Body of pancreas (tissue), 4 donors: ENCODE measurements around the gene RIMKLA.

Experiments used
- CTCF ChIP-seq, 7 experiments: fragments of 450-650 bp in 4 of 7; fragments of 200-600 bp in 3 of 7; sonication (generic) in 3 of 7; IDR thresholded peaks; one replicate each; pipeline ENCODE4 v1.5.1; 2016 to 2019; ENCODE audit warnings: antibody characterized with exemption in 7 of 7
- POLR2A ChIP-seq, 3 donors: fragments of 450-650 bp; IDR thresholded peaks; one replicate each; pipeline ENCODE4 v1.6.1; 2016; ENCODE audit warnings: antibody characterized with exemption in 3 of 3, mild to moderate bottlenecking in 2 of 3

- no peak for TF ChIP-seq CTCF (IDR thresholded peaks at IDR 0.05)
- no peak for TF ChIP-seq POLR2A (IDR thresholded peaks at IDR 0.05)
Observed at GRCh38 chr1:42454403-42454802, 73.8 kb downstream of the RIMKLA start.
